VCaP (cell line): Measurements from ENCODE around the gene ZNF556.
"Not testable (repeated sequence)": the region's sequence is repeated elsewhere in the genome, so short reads cannot be mapped to it uniquely, and the experiment has no call there.

Experiments
- H3K27ac ChIP-seq: fragments of 450-650 bp; 2 replicates; pipeline ENCODE4 v1.5.1; 2017
- TF ChIP-seq, protein P1 (sequence below): fragments of 450-650 bp; conservative IDR thresholded peaks from 2 replicates; pipeline ENCODE4 v1.5.1; 2017; ENCODE audit warnings: mild to moderate bottlenecking, moderate library complexity

Gene ZNF556

DNA sequence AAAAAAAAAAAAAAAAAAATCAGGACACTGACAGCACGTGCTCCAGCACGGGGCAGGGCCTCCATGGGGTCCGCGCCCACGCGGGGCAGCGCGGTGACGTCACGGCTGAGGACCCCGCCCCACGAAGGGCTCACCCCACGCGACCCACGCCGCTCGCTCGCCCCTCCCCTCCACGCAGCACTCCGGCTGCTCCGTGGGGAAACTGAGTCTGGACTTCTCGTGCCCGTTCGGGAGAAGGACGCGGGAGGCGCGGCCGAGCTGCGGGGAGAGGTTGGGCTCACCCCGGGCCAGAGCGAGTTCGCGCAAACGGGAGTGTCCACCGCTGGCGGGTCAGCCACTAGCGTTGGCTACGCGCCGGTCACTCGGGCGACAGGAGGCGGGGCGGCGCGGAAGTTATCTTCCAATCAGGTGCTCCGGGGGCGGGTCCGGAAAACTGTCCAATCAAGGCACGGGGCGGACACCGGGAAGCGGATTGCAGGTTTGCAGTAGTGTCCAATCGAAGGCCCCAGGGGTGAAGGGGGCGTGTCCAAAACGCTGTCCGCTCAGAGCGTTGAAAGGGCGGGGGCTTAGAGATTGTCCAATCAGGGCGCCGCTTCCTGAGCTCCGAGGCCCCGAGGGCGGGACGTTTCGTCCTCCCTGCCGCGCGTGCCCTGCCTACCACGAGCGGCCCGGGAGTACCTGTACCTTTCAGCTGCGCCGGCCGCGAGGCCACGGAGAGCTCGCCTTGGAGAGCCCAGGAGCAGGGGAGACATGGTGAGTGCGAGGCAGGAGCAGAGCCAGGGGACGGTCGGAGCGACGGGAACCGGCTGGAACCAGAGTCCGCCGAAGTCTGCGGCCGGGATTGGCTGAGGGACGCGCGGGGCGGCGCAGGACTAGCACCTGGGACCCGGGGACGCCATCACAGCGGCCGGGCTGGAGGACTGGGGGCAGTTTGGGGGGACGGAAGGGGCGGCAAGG, 33.4 kb downstream of the ZNF556 start, which contains the start of gene ZNF57:
Gene ZNF57 (plus strand): TSS at position 633 of the 957 bp plus-strand sequence. CDS start 118 bp downstream, at position 751.
- H3K27ac ChIP-seq, result peak within 1 kb of the TSS; percentile 67
- TF ChIP-seq, protein P1, sequence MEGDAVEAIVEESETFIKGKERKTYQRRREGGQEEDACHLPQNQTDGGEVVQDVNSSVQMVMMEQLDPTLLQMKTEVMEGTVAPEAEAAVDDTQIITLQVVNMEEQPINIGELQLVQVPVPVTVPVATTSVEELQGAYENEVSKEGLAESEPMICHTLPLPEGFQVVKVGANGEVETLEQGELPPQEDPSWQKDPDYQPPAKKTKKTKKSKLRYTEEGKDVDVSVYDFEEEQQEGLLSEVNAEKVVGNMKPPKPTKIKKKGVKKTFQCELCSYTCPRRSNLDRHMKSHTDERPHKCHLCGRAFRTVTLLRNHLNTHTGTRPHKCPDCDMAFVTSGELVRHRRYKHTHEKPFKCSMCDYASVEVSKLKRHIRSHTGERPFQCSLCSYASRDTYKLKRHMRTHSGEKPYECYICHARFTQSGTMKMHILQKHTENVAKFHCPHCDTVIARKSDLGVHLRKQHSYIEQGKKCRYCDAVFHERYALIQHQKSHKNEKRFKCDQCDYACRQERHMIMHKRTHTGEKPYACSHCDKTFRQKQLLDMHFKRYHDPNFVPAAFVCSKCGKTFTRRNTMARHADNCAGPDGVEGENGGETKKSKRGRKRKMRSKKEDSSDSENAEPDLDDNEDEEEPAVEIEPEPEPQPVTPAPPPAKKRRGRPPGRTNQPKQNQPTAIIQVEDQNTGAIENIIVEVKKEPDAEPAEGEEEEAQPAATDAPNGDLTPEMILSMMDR, result no peak

DNA sequence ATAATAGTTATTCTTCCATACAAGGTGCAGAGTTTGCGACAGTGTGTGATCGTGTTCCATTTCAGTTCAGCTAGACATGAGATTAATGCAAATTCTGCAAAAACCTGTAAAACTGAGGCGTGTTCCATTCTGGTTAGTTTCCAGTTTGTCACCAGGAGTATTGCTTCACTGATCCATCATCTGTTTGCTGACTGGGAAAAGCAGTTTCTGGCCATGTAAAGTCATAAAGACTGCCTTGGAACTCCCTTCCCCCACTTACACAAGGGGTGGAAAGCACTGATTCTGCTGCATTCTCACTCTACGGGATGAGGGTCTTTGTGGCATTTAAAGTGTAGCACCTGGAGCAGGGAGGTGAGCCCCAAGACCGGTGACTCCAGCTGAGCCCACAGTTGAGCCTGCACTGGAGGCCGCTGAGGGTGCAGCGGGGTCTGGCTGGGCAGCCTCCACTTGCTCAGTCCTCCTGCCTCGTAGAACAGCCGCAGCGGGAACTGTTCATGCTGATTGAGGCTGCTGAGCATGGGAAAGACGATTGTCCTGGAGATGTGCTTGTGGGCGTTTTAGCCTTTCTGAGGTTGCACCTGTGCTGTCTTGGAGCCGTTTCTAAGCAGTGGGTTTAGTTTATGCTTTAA, 35.6 kb downstream of the ZNF556 start:
- TF ChIP-seq, protein P1, result no peak
- H3K27ac ChIP-seq, result no peak overlapping the region

DNA sequence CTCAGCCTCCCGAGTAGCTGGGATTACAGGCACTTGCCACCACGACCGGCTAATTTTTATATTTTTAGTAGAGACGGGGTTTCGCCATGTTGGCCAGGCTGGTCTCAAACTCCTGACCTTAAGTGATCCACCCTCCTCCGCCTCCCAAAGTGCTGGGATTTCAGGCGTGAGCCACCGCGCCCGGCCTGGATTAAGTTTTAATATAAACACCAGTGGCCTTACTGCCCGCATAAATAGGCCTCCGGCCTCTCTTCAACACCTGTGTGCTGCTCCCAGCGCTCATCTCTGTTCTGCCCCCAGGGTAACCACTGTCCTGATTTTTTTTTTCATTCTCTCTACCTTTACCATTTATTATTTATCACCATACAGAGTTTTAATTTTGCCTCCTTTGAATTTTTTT, 36.2 kb downstream of the ZNF556 start:
- not testable (repeated sequence) for H3K27ac ChIP-seq

DNA sequence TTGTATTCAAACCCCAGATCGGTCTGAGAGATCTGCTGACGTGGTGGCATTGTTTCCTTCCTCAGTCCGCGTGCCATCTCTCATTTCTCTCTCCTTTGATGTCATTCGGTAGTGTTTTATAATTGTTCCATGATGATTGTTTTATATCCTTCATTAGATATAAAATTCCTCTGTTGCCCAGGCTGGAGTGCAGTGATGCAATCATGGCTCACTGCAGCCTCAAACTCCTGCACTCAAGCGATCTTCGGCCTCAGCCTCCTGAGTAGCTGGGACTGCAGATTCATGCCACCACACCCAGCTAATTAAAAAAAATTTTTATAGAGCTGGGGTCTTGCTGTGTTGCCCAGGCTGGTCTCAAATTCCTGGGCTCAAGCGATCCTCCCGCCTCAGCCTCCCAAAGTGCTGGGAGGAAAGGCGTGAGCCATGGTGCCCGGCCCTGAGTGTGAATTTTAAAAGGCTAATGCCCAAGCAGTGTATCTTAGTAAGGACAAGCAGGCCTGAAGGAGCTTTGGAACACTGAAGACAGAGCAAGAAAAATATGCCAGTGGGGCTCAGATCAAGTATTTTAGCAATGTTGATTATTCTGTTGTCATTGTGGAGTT, 38.9 kb downstream of the ZNF556 start:
- no peak overlapping the region for H3K27ac ChIP-seq
- TF ChIP-seq, protein P1, result no peak

DNA sequence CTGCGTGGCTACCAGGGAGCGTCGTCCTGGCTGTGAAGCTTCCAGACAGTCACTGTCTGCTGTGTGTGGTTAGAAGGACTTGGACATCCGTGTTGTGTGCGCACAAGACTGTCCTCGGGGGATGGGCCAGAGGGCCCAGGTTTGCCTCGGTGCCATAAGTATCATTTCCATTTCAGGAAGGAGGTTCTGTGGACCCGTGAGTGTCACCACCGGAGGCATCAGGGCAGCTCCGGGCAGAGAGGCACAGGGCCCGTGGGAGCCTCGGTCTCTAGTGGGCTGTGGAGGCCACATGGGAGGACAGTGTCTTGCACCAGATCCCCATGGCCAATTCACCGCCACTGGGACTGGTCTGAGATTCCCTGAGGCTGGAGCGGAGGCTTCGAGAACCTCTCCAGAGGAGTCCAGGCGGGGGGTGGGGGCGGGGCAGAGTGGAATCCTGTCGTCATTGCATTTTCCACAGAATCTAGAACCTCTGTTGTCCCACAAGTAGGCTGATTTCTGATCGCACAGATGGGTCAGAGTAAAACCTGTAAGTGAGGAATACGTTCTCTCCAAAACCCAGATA, 39.6 kb downstream of the ZNF556 start:
- TF ChIP-seq, protein P1, result no peak
- H3K27ac ChIP-seq, result no peak overlapping the region

DNA sequence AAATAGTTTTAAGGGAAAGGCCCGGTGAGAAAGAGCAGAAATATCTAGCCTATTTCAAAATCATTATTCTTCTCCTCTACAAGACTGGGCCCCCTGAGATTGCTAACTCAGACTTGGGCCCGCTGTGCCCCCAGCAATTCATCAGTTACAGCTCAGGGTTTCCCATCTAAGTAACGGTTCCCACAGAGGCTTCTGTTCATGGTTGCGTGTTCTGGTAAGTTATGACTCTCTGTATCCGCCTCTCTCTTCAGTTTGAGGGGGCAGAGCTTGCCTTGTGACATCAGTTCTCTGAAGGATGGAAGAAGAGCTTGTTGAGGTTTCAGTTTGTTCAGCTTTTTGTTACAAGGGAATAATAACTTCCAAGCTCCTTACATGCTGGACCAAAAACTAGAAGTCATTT, 45.2 kb downstream of the ZNF556 start:
- TF ChIP-seq, protein P1, result no peak
- H3K27ac ChIP-seq, result no peak overlapping the region

DNA sequence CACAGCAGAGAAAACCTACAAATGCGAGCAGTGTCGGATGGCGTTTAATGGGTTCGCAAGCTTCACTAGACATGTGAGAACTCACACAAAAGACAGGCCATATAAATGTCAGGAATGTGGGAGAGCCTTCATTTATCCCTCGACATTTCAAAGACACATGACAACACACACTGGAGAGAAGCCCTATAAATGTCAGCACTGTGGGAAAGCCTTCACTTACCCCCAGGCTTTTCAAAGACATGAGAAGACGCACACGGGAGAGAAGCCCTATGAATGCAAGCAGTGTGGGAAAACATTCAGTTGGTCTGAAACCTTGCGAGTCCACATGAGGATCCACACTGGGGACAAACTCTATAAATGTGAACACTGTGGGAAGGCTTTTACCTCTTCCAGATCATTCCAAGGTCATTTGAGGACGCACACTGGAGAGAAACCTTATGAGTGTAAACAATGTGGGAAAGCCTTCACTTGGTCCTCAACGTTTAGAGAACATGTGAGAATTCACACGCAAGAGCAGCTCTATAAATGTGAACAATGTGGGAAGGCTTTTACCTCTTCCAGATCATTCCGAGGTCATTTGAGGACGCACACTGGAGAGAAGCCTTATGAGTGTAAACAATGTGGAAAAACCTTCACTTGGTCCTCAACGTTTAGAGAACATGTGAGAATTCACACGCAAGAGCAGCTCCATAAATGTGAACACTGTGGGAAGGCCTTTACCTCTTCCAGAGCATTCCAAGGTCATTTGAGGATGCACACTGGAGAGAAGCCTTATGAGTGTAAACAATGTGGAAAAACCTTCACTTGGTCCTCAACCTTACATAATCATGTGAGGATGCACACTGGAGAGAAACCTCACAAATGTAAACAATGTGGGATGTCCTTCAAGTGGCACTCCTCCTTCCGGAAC, 50.4 kb downstream of the ZNF556 start:
- no peak overlapping the region for H3K27ac ChIP-seq
- TF ChIP-seq, protein P1, result no peak
